Stomach smooth muscle (tissue), 2 donors: ENCODE data around the gene VSIG2.

ENCODE experiments used
- H3K27ac ChIP-seq: one replicate; pipeline ENCODE4 v1.7.0; 2013; ENCODE audit warnings: mild to moderate bottlenecking, low read length, inconsistent platforms
- H3K27me3 ChIP-seq, 2 donors: one replicate each; pipeline ENCODE4 v1.7.0; 2013; ENCODE audit warnings: low read length in 2 of 2; ENCODE audit not compliant: insufficient read depth in 2 of 2, control insufficient read depth in 1 of 2
- H3K36me3 ChIP-seq, 2 donors: one replicate each; pipeline ENCODE4 v1.7.0; 2013; ENCODE audit warnings: low read length in 2 of 2; ENCODE audit not compliant: control insufficient read depth in 2 of 2, insufficient read depth in 2 of 2
- H3K4me1 ChIP-seq: one replicate; pipeline ENCODE4 v1.7.0; 2013; ENCODE audit warnings: low read length; ENCODE audit not compliant: control insufficient read depth, insufficient read depth
- H3K4me3 ChIP-seq, 2 donors: one replicate each; pipeline ENCODE4 v1.7.0; 2013; ENCODE audit warnings: low read length in 2 of 2
- H3K9ac ChIP-seq, 2 donors: one replicate each; pipeline ENCODE4 v1.7.0; 2013; ENCODE audit warnings: low read length in 2 of 2, mild to moderate bottlenecking in 1 of 2
- H3K9me3 ChIP-seq, 2 donors: one replicate each; pipeline ENCODE4 v1.7.0; 2013; ENCODE audit warnings: low read length in 2 of 2; ENCODE audit not compliant: control insufficient read depth in 2 of 2
- donor health status: healthy.
- donor health status: Pancreatic carcinoma.

The VSIG2 gene

DNA sequence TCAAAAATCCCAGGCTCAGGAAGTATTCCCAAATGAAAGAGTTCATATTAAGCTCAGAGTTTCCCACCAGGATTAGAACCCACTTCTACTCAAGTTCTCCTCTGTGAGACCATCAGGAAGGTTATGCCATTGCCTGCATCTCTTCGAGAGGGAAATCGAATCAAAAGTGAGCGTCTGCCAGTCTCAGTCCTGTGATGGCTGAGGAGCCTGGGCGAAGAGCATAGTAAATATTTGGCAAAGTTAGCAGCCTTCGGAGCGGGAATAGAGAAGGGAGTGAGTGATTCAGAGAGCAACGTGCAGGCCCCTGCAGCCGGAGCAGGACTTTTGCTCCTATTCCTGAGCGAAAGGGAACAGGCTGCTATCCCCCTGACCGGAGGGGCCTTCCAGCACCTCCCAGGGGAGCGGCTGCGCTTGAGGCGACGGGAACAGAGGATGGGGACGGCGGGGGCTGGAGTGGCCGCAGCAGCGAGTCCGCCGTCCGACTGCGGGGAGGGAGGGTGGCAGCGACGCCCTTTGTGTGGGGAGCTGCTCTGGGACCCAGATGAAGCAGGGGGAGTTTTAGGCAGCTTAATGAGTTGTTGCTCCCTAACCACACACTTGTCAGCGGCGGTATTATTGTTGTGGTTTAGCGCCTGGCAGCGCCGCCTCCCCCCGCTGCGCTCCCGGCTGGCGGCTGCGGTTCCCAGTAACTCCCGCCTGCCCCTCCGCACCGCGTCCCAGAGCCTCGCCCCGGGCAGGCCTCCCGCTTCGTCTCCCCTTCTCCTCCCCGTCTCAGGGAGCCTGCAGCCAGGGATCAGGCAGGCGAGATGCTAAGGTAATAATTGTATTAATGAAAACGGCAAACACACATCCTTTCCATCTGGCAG lies 34.0 kb downstream of the VSIG2 start:
- peak overlapping the region in 1 of 2 donors; percentile 21 for H3K9ac ChIP-seq
- peaks cover 45 to 46% of the 10 kb centered on the region in 2 donors for H3K27me3 ChIP-seq
- H3K4me3 ChIP-seq: peak overlapping the region; percentile 34 to 75
- no peak overlapping the region for H3K27ac ChIP-seq
- H3K36me3 ChIP-seq: no peaks in the 10 kb centered on the region
- peaks cover 11% of the 10 kb centered on the region for H3K4me1 ChIP-seq
- H3K9me3 ChIP-seq: no peaks in the 10 kb centered on the region

DNA sequence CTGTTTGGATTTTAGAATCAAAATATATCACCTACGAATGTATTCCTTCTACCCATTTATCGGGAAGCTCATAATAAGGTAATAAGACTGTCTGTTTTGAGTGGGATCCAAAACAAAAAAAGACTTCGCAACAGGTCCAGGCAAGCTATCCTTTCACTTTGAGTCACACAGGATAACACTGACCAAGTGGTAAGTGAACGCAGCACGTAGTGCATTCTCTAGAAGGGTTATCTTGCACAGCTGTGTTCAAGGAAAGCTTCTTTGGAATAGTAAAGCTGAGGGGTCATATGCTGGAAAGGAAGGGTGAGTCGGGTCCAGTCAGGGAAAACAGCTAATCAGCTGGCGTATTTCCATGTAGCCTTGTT lies 34.7 kb downstream of the VSIG2 start:
- H3K27me3 ChIP-seq: peaks cover 41 to 44% of the 10 kb centered on the region in 2 donors
- no peaks in the 10 kb centered on the region for H3K9me3 ChIP-seq
- no peak overlapping the region for H3K9ac ChIP-seq
- H3K27ac ChIP-seq: no peak overlapping the region
- H3K36me3 ChIP-seq: no peaks in the 10 kb centered on the region
- H3K4me1 ChIP-seq: peaks cover 11% of the 10 kb centered on the region
- H3K4me3 ChIP-seq: peak overlapping the region; percentile 21 to 75

- H3K9me3 ChIP-seq: no peaks in the 10 kb centered on the region
- H3K27me3 ChIP-seq: peaks cover 36% of the 10 kb centered on the region in 2 donors
- H3K9ac ChIP-seq: no peak overlapping the region
- H3K4me1 ChIP-seq: peaks cover 11% of the 10 kb centered on the region
- H3K27ac ChIP-seq: no peak overlapping the region
- H3K36me3 ChIP-seq: no peaks in the 10 kb centered on the region
- no peak overlapping the region for H3K4me3 ChIP-seq
These were observed 35.5 kb downstream of the VSIG2 start for GRCh38 chr11:124716591-124716990.

DNA sequence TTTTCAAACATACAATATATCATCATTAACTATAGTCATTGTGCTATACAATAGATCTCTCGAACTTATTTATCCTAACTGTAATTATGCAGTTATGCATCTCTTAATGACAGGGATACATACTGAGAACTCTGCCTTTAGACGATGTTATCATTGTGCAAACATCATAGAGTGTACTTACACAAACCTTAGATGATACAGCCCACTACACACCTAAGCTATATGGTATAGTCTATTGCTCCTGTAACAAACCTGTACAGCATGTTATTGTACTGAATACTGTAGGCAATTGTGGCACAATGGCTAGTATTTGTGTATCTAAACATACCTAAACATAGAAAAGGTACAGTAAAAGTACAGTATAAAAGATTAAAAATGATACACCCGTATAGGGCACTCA lies 39.7 kb downstream of the VSIG2 start:
- Histone ChIP-seq H3K9me3 (peaks cover 5 to 6% of the 10 kb centered on the region in 2 donors), H3K36me3 (no peaks in the 10 kb centered on the region), H3K27ac (no peak overlapping the region), H3K4me3 (no peak overlapping the region), H3K27me3 (peaks cover 1 to 8% of the 10 kb centered on the region in 2 donors), H3K4me1 (no peaks in the 10 kb centered on the region), H3K9ac (no peak overlapping the region)

GRCh38 chr11:124707829-124708228 lies 44.2 kb downstream of the VSIG2 start:
- no peak overlapping the region for H3K27ac ChIP-seq
- peaks cover 5 to 6% of the 10 kb centered on the region in 2 donors for H3K9me3 ChIP-seq
- H3K4me1 ChIP-seq: no peaks in the 10 kb centered on the region
- no peak overlapping the region for H3K9ac ChIP-seq
- peaks cover 3 to 6% of the 10 kb centered on the region in 2 donors for H3K27me3 ChIP-seq
- no peaks in the 10 kb centered on the region for H3K36me3 ChIP-seq
- H3K4me3 ChIP-seq: no peak overlapping the region

- Histone ChIP-seq H3K9ac (no peak overlapping the region), H3K27ac (no peak overlapping the region), H3K9me3 (peaks cover 0 to 2% of the 10 kb centered on the region in 2 donors), H3K36me3 (no peaks in the 10 kb centered on the region), H3K4me1 (no peaks in the 10 kb centered on the region), H3K4me3 (no peak overlapping the region), H3K27me3 (peaks cover 0 to 6% of the 10 kb centered on the region in 2 donors)
These were observed 52.0 kb downstream of the VSIG2 start for GRCh38 chr11:124700028-124700427.

DNA sequence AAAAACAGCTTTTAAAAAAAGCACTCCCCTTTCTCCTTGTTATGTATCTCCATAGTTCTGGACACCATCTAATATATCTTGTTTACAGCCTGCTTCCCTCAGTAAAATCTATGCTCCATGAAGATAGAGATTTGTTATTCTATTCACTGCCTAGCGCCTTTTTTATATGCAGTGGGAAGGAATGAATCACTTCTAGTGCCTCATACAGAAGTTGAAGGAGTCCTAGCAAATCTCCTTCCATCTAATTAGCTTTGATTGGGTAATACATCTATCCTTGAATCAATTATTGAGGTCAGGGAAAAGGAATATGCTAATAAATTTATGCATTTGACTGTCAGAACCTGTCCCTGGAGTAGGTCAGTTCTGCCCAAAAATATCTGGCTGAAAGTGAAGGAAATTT lies 52.5 kb downstream of the VSIG2 start:
- Histone ChIP-seq H3K27ac (no peak overlapping the region), H3K4me1 (no peaks in the 10 kb centered on the region), H3K4me3 (no peak overlapping the region), H3K27me3 (peaks cover 0 to 6% of the 10 kb centered on the region in 2 donors), H3K9ac (no peak overlapping the region), H3K36me3 (no peaks in the 10 kb centered on the region), H3K9me3 (peaks cover 0 to 2% of the 10 kb centered on the region in 2 donors)
